HG03280 (cell line): ENCODE results near the gene OPN1MW2.
"Not testable (repeated sequence)": the region's sequence is repeated elsewhere in the genome, so short reads cannot be mapped to it uniquely, and the experiment has no call there.

Experiments used
- ATAC-seq: cut with Tn5 transposase; IDR thresholded peaks from one replicate; pipeline ENCODE4 v1.9.1; 2021; ENCODE audit warnings: mild to moderate bottlenecking, moderate library complexity; ENCODE audit not compliant: unreplicated experiment

Gene OPN1MW2

GRCh38 chrX:154263072-154263471 is 43.5 kb downstream of the OPN1MW2 start:
- not testable (repeated sequence) for ATAC-seq

- not testable (repeated sequence) for ATAC-seq
Observed at GRCh38 chrX:154269245-154269644, 49.7 kb downstream of the OPN1MW2 start.
